Glutamatergic neuron (in vitro differentiated cells): ENCODE measurements around the gene GLIPR1. TPM values are rescaled to one million over a fixed set of nuclear protein-coding genes. Genes with fewer than 3 reads are reported as not detected.
"Not testable (repeated sequence)": the region's sequence is repeated elsewhere in the genome, so short reads cannot be mapped to it uniquely, and the experiment has no call there.

Experiments used
- DNase-seq: peaks from one replicate; pipeline ENCODE4 v3.0.0; 2022
- H3K27ac Mint-ChIP-seq: one replicate; pipeline ENCODE4 v1.8.0; 2020; ENCODE audit warnings: mild to moderate bottlenecking, mixed read lengths, inconsistent platforms; ENCODE audit not compliant: unreplicated experiment
- H3K27me3 Mint-ChIP-seq: one replicate; pipeline ENCODE4 v1.8.0; 2020; ENCODE audit warnings: mild to moderate bottlenecking, moderate library complexity, mixed read lengths, inconsistent platforms; ENCODE audit not compliant: unreplicated experiment
- H3K36me3 Mint-ChIP-seq: one replicate; pipeline ENCODE4 v1.8.0; 2020; ENCODE audit warnings: mild to moderate bottlenecking, mixed read lengths, inconsistent platforms; ENCODE audit not compliant: unreplicated experiment
- H3K4me1 Mint-ChIP-seq: one replicate; pipeline ENCODE4 v1.8.0; 2020; ENCODE audit warnings: mild to moderate bottlenecking, low read depth, mixed read lengths, inconsistent platforms; ENCODE audit not compliant: unreplicated experiment
- H3K4me3 Mint-ChIP-seq: one replicate; pipeline ENCODE4 v1.8.0; 2020; ENCODE audit warnings: mild to moderate bottlenecking, mixed read lengths, inconsistent platforms; ENCODE audit not compliant: unreplicated experiment
- H3K9me3 Mint-ChIP-seq: one replicate; pipeline ENCODE4 v1.8.0; 2020; ENCODE audit warnings: mild to moderate bottlenecking, moderate library complexity, mixed read lengths, inconsistent platforms; ENCODE audit not compliant: unreplicated experiment
- total RNA-seq: library from RNA; stranded (reverse); fragmentation: NEBNext Ultra II Directional; extraction: Animal tissue kit (Norgen Biotek cat#: 25700); gene quantifications from one replicate; pipeline ENCODE4 v1.2.1, GENCODE V29; 2021; ENCODE audit not compliant: unreplicated experiment
- TF ChIP-seq, protein P1 (sequence below): fragments of 200-600 bp; sonication (generic); IDR thresholded peaks from one replicate; pipeline ENCODE4 v1.5.0; 2021; ENCODE audit not compliant: partially characterized antibody, unreplicated experiment

Gene GLIPR1
- total RNA-seq, 1 donor from 2014 or later = 0.25 TPM

DNA sequence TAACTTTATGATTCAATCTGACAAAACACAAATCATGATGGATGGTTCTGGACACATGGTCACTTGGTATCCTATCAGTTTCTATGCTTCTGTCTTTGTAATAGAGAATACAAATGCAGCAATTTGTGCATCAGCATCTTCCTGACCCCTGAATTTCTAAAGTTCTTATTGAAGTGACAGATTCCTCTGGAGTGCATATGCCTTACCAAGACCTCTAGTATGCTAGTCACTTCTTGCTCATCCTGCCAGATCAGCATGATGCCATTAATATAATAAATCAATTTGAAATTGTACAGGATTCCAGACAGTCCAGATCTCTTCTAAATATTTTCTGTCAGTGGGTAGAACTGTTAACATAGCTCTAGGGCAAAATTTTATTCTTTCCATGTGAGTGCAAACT, 40.6 kb upstream of the GLIPR1 start:
- Mint-ChIP-seq H3K36me3 (peaks cover 15% of the 10 kb centered on the region), H3K9me3 (peaks cover 4% of the 10 kb centered on the region), H3K4me1 (no peaks in the 10 kb centered on the region)

DNA sequence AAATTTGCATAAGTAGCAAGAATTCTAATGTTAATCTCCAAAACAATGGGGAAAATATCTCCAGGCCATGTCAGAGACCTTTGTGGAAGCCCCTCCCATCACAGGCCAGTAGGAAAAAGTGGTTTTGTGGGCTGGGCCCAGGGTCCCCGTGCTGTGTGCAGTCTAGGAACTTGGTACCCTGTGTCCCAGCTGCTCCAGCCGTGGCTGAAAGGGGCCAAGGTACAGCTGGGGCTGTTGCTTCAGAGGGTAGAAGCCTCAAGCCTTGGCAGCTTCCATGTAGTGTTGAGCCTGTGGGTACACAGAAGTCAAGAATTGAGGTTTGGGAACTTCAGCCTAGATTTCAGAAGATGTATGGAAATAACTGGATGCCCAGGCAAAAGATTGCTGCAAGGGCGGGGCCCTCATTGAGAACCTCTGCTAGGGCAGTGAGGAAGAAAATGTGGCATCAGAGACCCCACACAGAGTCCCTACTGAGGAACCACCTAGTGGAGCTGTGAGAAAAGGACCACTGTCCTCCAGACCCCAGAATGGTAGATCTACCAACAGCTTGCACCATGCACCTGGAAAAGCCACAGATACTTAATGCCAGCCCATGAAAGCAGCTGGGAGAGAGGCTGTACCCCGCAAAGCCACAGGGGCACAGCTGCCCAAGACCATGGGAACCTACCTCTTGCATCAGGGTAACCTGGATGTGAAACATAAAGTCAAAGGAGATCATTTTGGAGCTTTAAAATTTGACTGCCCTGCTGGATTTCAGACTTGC, 38.7 kb upstream of the GLIPR1 start:
- H3K27ac Mint-ChIP-seq, H3K27me3 Mint-ChIP-seq, DNase-seq, H3K4me3 Mint-ChIP-seq, H3K4me1 Mint-ChIP-seq, H3K9me3 Mint-ChIP-seq, H3K36me3 Mint-ChIP-seq: not testable (repeated sequence)

More for the DNA sequence above, 40.6 kb upstream of the GLIPR1 start:
- Mint-ChIP-seq H3K27ac (no peak overlapping the region), H3K27me3 (no peaks in the 10 kb centered on the region), H3K4me3 (no peak overlapping the region)
- no peak for DNase-seq
- TF ChIP-seq, protein P1, sequence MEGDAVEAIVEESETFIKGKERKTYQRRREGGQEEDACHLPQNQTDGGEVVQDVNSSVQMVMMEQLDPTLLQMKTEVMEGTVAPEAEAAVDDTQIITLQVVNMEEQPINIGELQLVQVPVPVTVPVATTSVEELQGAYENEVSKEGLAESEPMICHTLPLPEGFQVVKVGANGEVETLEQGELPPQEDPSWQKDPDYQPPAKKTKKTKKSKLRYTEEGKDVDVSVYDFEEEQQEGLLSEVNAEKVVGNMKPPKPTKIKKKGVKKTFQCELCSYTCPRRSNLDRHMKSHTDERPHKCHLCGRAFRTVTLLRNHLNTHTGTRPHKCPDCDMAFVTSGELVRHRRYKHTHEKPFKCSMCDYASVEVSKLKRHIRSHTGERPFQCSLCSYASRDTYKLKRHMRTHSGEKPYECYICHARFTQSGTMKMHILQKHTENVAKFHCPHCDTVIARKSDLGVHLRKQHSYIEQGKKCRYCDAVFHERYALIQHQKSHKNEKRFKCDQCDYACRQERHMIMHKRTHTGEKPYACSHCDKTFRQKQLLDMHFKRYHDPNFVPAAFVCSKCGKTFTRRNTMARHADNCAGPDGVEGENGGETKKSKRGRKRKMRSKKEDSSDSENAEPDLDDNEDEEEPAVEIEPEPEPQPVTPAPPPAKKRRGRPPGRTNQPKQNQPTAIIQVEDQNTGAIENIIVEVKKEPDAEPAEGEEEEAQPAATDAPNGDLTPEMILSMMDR = no peak

DNA sequence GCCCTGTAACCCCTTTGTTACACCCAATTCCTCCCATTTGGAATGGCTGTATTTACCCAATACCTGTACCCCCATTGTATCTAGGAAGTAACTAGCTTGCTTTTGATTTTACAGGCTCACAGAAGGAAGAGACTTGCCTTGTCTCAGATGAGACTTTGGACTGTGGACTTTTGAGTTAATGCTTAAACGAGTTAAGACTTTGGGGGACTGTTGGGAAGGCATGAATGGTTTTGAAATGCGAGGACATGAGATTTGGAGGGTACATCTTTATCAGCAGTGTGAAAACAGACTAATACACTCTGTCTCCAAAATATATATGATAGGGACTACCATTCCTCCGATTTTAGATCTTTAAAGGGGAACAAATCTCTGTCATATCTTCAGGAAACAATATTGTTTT, 38.1 kb upstream of the GLIPR1 start:
- not testable (repeated sequence) for H3K4me3 Mint-ChIP-seq, H3K27ac Mint-ChIP-seq, H3K4me1 Mint-ChIP-seq, H3K36me3 Mint-ChIP-seq, H3K27me3 Mint-ChIP-seq, DNase-seq, H3K9me3 Mint-ChIP-seq

GRCh38 chr12:75443709-75444108, 36.8 kb upstream of the GLIPR1 start:
- Mint-ChIP-seq H3K4me3 (no peak overlapping the region), H3K27ac (no peak overlapping the region), H3K27me3 (no peaks in the 10 kb centered on the region), H3K36me3 (no peaks in the 10 kb centered on the region), H3K9me3 (peaks cover 4% of the 10 kb centered on the region), H3K4me1 (no peaks in the 10 kb centered on the region)
- TF ChIP-seq, protein P1 = no peak
- DNase-seq = no peak

DNA sequence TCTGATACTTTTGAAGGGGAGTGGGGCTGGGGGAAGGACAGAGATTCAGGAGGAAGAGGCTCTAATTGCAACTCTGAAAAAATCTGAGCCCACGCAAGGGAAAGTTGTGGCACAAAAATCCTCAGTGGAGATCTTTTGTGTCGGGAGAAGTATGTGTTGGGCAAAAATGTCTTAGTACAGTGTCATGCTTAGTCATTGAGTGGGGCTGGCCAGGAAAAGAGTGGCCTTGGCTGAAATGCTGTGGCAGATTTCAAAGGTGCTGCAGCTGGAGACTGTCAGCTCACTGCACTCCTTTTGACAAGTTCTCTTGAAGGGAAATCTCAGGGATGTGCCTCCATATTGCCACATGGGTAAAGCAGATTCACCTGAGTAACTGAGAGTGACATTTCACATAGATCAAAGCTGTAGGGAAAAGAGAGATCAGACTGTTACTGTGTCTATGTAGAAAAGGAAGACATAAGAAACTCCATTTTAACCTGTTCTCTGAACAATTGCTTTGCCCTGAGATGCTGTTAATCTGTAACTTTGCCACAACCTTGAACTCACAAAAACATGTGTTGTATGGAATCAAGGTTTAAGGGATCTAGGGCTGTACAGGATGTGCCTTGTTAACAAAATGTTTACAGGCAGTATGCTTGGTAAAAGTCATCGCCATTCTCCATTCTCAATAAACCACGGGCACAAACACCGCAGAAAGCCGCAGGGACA, 36.0 kb upstream of the GLIPR1 start:
- Mint-ChIP-seq H3K36me3 (no peaks in the 10 kb centered on the region), H3K4me3 (no peak overlapping the region), H3K9me3 (peaks cover 4% of the 10 kb centered on the region), H3K4me1 (no peaks in the 10 kb centered on the region), H3K27me3 (no peaks in the 10 kb centered on the region), H3K27ac (no peak overlapping the region)
- no peak for DNase-seq
- TF ChIP-seq, protein P1 = no peak

- H3K27ac Mint-ChIP-seq, H3K36me3 Mint-ChIP-seq, H3K4me1 Mint-ChIP-seq, H3K4me3 Mint-ChIP-seq, H3K27me3 Mint-ChIP-seq, DNase-seq, H3K9me3 Mint-ChIP-seq: not testable (repeated sequence)
These were observed 35.4 kb upstream of the GLIPR1 start for GRCh38 chr12:75445137-75445507.
